Activated CD4-positive, alpha-beta T cell treated with anti-CD3 and anti-CD28 coated beads, Interleukin-2, amount 50 U/mL, for 24 hours (primary cell): ENCODE measurements around the gene NFIB.

Experiments
- DNase-seq, 2 donors: peaks; one replicate each; pipeline ENCODE4 v3.0.0-alpha.2; 2020; ENCODE audit warnings: low read depth in 1 of 2, low spot score in 1 of 2

The NFIB gene

DNA sequence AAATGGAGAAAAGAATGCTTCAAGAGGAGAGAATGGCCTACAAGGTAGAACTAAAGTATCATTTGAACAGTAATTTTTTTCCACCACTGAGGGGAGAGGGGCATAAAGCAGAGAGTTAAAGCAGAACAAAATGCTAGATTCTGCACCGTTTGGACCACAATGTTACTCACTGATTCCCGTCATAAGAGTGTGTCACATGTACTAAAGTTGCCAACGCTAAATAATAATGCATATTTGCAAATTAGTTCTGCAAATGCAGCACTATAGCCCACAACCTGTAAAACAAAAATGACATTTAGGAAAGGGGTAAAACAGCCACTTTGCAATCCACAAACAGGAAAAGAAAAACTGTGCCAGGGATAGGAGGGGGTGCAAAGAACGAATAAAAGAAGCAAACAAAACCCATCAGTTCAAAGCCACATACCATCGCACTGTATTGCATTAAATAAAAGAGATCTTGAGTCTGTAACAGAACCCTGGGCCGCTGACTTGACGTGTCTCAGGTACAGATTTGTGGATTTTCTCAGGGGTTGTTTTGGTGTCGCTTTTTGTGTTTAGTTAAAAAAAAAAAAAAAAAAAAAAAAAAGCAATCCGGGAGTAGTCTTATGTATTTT is 7.7 kb upstream of the NFIB start:
- DNase-seq = no peak

DNA sequence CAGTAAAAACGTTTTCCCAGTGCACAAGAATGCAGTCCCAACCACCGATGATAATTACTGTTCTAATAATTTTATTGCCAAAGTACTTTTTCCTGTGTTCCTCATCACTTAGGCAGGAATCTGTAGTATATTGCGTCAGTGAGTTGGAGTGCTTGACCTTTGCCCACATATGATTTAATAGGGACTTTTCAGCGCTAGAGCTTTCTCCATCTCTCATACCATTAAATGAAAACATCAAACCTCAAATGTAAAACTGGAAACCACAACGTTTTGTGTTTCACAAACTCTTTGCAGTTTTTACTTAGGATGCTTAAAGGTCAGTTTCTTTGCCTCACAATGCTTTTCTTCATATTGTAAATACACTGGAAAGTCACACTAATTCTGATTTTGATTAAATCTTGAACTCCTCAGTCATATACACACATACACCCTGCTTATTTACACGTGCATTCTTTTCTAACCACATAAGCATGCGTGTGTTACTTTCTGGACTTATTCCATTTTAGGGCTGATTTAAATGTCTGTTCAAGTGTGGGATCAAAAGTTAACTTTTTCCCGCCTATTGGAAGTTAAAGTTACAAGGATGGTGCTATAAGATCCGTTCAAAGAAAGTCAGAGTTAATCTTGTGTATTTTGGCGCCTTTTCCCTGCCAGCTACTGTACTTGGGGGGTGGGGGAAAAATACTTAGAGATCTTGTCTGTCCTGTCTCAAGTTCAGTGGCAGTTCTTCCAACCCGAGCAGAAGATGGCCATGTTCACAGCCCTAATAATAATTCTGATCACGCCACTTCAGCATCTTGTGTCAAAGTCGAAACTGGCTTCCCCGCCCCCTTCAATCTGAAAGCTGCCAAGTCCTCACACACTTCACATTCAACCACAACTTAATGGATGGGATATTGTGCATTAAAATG is 6.6 kb upstream of the NFIB start:
- DNase-seq = no peak

GRCh38 chr9:14318934-14319580 is 5.1 kb upstream of the NFIB start:
- DNase-seq = no peak

DNA sequence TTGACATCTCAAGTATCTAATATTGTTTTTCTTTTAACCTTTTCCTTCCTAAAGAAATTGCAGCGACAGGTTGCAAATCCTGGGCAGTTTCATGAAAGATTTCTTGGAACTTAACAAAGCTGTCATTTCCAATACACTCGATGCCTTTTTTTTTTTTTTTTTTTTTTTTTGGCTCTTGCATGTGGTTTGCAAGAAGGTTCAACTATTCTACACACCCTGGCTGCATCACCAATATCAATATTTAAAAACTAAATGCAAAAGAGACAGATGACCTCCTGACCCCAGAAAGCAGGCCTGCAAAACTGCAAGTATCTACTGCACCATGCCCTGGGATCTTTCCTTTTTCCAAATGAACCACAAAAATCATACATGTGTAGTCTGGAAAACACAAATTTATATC is 4.4 kb upstream of the NFIB start:
- no peak for DNase-seq

GRCh38 chr9:14317667-14318320 is 3.9 kb upstream of the NFIB start:
- no peak for DNase-seq

- no peak for DNase-seq
Measured at GRCh38 chr9:14316602-14317300, 2.8 kb upstream of the NFIB start.

GRCh38 chr9:14315875-14316601 is 2.1 kb upstream of the NFIB start:
- DNase-seq = no peak

- no peak for DNase-seq
Measured at GRCh38 chr9:14314929-14315874, 1.3 kb upstream of the NFIB start.

DNA sequence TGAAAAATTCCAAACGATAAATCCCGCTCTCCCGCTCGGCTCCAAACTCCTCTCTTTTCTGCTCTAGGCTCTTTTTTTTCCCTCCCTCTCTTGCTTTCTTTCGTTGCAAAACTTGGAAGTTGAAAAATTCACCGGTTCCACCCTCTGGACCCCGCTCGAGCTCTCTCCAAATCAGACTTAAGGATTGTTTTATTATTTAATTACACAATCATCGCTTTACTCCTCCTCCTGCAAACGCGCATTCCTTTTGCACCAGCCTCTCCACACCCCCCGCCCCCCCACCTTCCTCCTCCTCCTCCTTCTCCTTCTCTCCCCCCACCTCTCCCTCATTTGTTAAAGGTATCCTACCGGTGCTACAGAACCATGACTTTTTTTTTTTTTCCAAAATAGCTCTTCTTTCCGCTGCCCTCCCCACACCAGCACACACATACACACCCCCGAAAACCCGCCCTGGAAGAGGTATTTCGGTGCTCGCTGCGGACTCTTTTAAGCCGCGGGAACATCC is 535 bp upstream of the NFIB start:
- DNase-seq = no peak

- DNase-seq = no peak
Measured at GRCh38 chr9:14313378-14313940, 482 bp downstream of the NFIB start.

DNA sequence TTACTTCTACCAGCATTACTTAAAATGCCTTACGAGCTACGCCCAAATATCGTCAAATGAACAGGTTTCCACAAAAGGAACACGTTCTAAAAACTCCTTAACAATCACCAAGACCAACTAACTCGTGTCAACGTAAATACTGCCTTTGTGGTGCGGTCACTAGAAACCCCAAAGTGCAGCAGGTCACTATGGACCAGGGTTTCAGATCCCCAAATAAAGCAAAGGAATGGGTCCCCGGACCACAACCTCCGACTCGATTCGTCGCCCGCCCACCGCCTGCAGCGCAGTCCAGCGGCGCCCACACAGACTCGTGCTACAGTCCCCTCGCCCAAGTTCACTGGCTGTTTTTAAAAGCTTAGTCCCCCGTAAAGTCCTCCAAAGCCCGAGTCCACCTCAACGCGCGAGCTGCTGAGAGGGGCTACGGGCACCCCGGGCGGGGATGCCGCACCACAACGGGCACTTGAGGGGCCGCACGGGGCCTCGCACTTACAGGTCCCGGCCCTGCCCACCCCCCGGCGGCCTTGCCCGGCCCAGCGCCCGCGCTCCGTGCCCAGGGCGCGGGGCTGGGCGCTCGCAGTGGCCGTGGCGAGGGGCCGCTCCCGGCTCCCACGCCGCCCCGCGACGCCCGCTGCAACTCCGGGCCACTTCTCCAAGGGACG is 1.1 kb downstream of the NFIB start:
- no peak for DNase-seq

- no peak for DNase-seq
Measured at GRCh38 chr9:14311956-14312685, 1.8 kb downstream of the NFIB start.

- DNase-seq = no peak
Measured at GRCh38 chr9:14311171-14311949, 2.6 kb downstream of the NFIB start.

GRCh38 chr9:14310311-14310710 is 3.6 kb downstream of the NFIB start:
- DNase-seq = no peak

DNA sequence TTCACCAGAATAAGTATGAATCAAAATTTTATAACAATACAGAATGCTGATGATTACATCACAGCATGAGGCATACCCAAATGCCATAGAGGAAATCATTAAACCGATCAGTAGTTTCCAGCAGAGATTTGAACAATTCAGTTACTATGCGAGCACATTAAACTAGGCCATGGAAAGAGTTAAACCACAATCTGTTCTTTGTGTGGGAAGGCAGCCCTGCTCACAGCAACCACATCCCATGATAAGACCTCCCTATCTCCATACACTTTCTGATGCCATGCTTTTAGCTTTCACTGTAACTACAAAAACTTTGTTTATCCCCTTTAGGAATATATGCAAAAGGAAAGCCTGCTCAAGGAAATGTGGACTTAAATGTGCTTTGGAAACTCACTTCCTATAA is 4.5 kb downstream of the NFIB start:
- no peak for DNase-seq

- DNase-seq = no peak
Measured at GRCh38 chr9:14308853-14309145, 5.1 kb downstream of the NFIB start.
